HepG2 (cell line): ENCODE measurements around the gene ZG16B. TPM values are rescaled to one million over a fixed set of nuclear protein-coding genes. Genes with fewer than 3 reads are reported as not detected.
A peak's percentile ranks its signal among the peaks of the same experiment; 100 is the strongest.

Source experiments
- ELF1 ChIP-seq: sonication (generic); formaldehyde crosslinking; IDR thresholded peaks from 2 replicates; pipeline ENCODE4 v1.4.0; 2020; ENCODE audit warnings: missing genetic modification reagents
- ELF4 ChIP-seq: sonication (generic); formaldehyde crosslinking; IDR thresholded peaks from 2 replicates; pipeline ENCODE4 v1.5.0; 2020; ENCODE audit warnings: missing genetic modification reagents, mild to moderate bottlenecking, moderate library complexity, borderline replicate concordance
- FOSL2 ChIP-seq: sonication (generic); formaldehyde crosslinking; IDR thresholded peaks from 2 replicates; pipeline ENCODE4 v1.4.0; 2020; ENCODE audit warnings: missing genetic modification reagents
- GABPB1 ChIP-seq: IDR thresholded peaks from 2 replicates; pipeline ENCODE4 v1.6.1; 2016; ENCODE audit warnings: mild to moderate bottlenecking, missing genetic modification reagents, moderate library complexity, missing compliant biosample characterization
- HMG20A ChIP-seq: IDR thresholded peaks from 2 replicates; pipeline ENCODE4 v1.6.1; 2016; ENCODE audit warnings: borderline replicate concordance
- KMT2B ChIP-seq: IDR thresholded peaks from 2 replicates; pipeline ENCODE4 v1.6.1; 2016; ENCODE audit warnings: missing genetic modification reagents, missing compliant biosample characterization
- NFAT5 ChIP-seq: sonication (generic); formaldehyde crosslinking; IDR thresholded peaks from 2 replicates; pipeline ENCODE4 v1.4.0; 2020; ENCODE audit warnings: missing genetic modification reagents
- ONECUT2 ChIP-seq: sonication (generic); formaldehyde crosslinking; IDR thresholded peaks from 2 replicates; pipeline ENCODE4 v1.4.0; 2020; ENCODE audit warnings: missing genetic modification reagents
- PRPF4 ChIP-seq: fragments of 200-400 bp; formaldehyde crosslinking; IDR thresholded peaks from 2 replicates; pipeline ENCODE4 v1.6.1; 2016; ENCODE audit warnings: low read length, low read depth; ENCODE audit not compliant: poor library complexity, severe bottlenecking
- RBAK ChIP-seq: sonication (generic); formaldehyde crosslinking; IDR thresholded peaks from 2 replicates; pipeline ENCODE4 v1.5.1; 2020; ENCODE audit warnings: mild to moderate bottlenecking, missing genetic modification reagents
- SKI ChIP-seq: fragments of 450-650 bp; IDR thresholded peaks from one replicate; pipeline ENCODE4 v1.6.1; 2018; ENCODE audit warnings: mild to moderate bottlenecking; ENCODE audit not compliant: partially characterized antibody
- TOE1 ChIP-seq: sonication (generic); formaldehyde crosslinking; IDR thresholded peaks from 2 replicates; pipeline ENCODE4 v1.4.0; 2020; ENCODE audit warnings: mild to moderate bottlenecking, missing genetic modification reagents
- ZBTB3 ChIP-seq: sonication (generic); formaldehyde crosslinking; IDR thresholded peaks from 2 replicates; pipeline ENCODE4 v1.4.0; 2020; ENCODE audit warnings: low read depth, mild to moderate bottlenecking, moderate library complexity, missing genetic modification reagents, borderline replicate concordance
- ZNF496 ChIP-seq: sonication (generic); formaldehyde crosslinking; IDR thresholded peaks from 2 replicates; pipeline ENCODE4 v1.8.1; 2023; ENCODE audit warnings: mild to moderate bottlenecking, moderate library complexity, missing genetic modification reagents; ENCODE audit not compliant: insufficient replicate concordance
- ZNF766 ChIP-seq: sonication (generic); formaldehyde crosslinking; IDR thresholded peaks from 2 replicates; pipeline ENCODE4 v1.5.0; 2020; ENCODE audit warnings: missing genetic modification reagents, borderline replicate concordance
- polyA plus RNA-seq, 8 experiments: library from polyadenylated mRNA; depleted of rRNA in 3 of 8; stranded (reverse) in 7 of 8; unstranded in 1 of 8; fragments of >200 nt; fragmentation: Illumina TruSeq in 4 of 8; extraction: Trizol in 4 of 8; gene quantifications; 2 replicates each; pipeline versions ENCODE4 v1.2.1 to v1.2.3, GENCODE V29; 2011 to 2016; ENCODE audit warnings: low read depth in 4 of 8, missing spikeins in 1 of 8, mixed read lengths in 1 of 8; ENCODE audit not compliant: insufficient read depth in 1 of 8
- total RNA-seq, 5 experiments: library from RNA; depleted of rRNA; stranded (reverse); fragments of >200 nt; fragmentation: Illumina TruSeq; extraction: Trizol; gene quantifications; 2 replicates each; pipeline ENCODE4 v1.2.3, GENCODE V29; 2016; ENCODE audit warnings: low read depth in 1 of 5
- TF ChIP-seq, protein P1 (sequence below): IDR thresholded peaks from 2 replicates; pipeline ENCODE4 v1.6.1; 2012; ENCODE audit warnings: low read depth, low read length, improper control_type of control experiment
- TF ChIP-seq, protein P2 (sequence below): sonication (generic); formaldehyde crosslinking; IDR thresholded peaks from 2 replicates; pipeline ENCODE4 v1.4.0; 2020; ENCODE audit warnings: missing genetic modification reagents, borderline replicate concordance
- TF ChIP-seq, protein P3 (sequence below): sonication (generic); formaldehyde crosslinking; conservative IDR thresholded peaks from 2 replicates; pipeline ENCODE4 v1.4.0; 2020; ENCODE audit warnings: missing genetic modification reagents

ZG16B gene
- total and polyA plus RNA-seq, 2 of the 13 experiments (the other 11 are each of a cell fraction or from before 2014, with no cell fraction given) = 1.5 to 11.3 TPM

GRCh38 chr16:2867987-2868789, 38.1 kb downstream of the ZG16B start (continued):
- TF ChIP-seq, protein P1, sequence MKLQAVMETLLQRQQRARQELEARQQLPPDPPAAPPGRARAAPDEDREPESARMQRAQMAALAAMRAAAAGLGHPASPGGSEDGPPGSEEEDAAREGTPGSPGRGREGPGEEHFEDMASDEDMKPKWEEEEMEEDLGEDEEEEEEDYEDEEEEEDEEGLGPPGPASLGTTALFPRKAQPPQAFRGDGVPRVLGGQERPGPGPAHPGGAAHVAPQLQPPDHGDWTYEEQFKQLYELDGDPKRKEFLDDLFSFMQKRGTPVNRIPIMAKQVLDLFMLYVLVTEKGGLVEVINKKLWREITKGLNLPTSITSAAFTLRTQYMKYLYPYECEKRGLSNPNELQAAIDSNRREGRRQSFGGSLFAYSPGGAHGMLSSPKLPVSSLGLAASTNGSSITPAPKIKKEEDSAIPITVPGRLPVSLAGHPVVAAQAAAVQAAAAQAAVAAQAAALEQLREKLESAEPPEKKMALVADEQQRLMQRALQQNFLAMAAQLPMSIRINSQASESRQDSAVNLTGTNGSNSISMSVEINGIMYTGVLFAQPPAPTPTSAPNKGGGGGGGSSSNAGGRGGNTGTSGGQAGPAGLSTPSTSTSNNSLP = no peak
- no peak for TF ChIP-seq PRPF4
- no peak for TF ChIP-seq HMG20A (CRISPR knock-in tag)
- no peak for TF ChIP-seq ONECUT2 (CRISPR knock-in tag)
- TF ChIP-seq, protein P2, sequence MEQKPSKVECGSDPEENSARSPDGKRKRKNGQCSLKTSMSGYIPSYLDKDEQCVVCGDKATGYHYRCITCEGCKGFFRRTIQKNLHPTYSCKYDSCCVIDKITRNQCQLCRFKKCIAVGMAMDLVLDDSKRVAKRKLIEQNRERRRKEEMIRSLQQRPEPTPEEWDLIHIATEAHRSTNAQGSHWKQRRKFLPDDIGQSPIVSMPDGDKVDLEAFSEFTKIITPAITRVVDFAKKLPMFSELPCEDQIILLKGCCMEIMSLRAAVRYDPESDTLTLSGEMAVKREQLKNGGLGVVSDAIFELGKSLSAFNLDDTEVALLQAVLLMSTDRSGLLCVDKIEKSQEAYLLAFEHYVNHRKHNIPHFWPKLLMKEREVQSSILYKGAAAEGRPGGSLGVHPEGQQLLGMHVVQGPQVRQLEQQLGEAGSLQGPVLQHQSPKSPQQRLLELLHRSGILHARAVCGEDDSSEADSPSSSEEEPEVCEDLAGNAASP (CRISPR knock-in tag) = peak; percentile 27; the same call in 1 of the 2 replicates
- peak; percentile 76 for TF ChIP-seq KMT2B
- no peak for TF ChIP-seq RBAK (CRISPR knock-in tag)
- TF ChIP-seq NFAT5 (CRISPR knock-in tag) = no peak
- peak; percentile 89; the same call in 1 of the 2 replicates for TF ChIP-seq ZNF766 (CRISPR knock-in tag)
- TF ChIP-seq SKI = peak; percentile 8
- peak; percentile 76 for TF ChIP-seq ELF4 (CRISPR knock-in tag)
- peak; percentile 68 for TF ChIP-seq TOE1 (CRISPR knock-in tag)
- TF ChIP-seq GABPB1 = peak; percentile 99
- TF ChIP-seq FOSL2 = peak; percentile 43
- no peak for TF ChIP-seq ZNF496
- TF ChIP-seq ZBTB3 (CRISPR knock-in tag) = no peak
- TF ChIP-seq ELF1 = peak; percentile 73
- TF ChIP-seq, protein P3, sequence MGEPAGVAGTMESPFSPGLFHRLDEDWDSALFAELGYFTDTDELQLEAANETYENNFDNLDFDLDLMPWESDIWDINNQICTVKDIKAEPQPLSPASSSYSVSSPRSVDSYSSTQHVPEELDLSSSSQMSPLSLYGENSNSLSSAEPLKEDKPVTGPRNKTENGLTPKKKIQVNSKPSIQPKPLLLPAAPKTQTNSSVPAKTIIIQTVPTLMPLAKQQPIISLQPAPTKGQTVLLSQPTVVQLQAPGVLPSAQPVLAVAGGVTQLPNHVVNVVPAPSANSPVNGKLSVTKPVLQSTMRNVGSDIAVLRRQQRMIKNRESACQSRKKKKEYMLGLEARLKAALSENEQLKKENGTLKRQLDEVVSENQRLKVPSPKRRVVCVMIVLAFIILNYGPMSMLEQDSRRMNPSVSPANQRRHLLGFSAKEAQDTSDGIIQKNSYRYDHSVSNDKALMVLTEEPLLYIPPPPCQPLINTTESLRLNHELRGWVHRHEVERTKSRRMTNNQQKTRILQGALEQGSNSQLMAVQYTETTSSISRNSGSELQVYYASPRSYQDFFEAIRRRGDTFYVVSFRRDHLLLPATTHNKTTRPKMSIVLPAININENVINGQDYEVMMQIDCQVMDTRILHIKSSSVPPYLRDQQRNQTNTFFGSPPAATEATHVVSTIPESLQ = no peak
